SK-N-MC (cell line): Measurements from ENCODE around the gene RXRB.

ENCODE experiments used
- EZH2 ChIP-seq: fragments of 200-600 bp; sonication (generic); IDR thresholded peaks from one replicate; pipeline ENCODE4 v1.6.1; 2017; ENCODE audit warnings: antibody characterized with exemption
- FOXP2 ChIP-seq: optimal IDR thresholded peaks from 2 replicates; pipeline ENCODE3; 2011; ENCODE audit warnings: mild to moderate bottlenecking, moderate library complexity; ENCODE audit not compliant: insufficient read depth; ENCODE audit errors: extremely low read length, control extremely low read depth
- POLR2AphosphoS5 ChIP-seq: IDR thresholded peaks from 2 replicates; pipeline ENCODE4 v1.6.1; 2012; ENCODE audit warnings: mild to moderate bottlenecking, low read depth, low read length, borderline replicate concordance

DNA sequence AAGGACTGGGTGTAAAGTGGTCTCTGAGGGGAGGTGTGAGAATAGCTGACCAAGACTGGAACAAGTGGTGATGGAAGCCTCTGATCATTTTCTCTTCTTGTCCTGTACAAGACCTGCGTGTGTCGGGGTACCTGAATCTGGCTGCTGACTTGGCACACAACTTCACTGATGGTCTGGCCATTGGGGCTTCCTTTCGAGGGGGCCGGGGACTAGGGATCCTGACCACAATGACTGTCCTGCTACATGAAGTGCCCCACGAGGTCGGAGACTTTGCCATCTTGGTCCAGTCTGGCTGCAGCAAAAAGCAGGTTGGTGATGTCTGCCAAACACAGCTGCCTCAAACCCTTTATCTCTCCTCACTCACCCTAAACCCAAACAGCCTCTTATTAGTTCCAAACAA is 2.3 kb upstream of the RXRB start:
- TF ChIP-seq EZH2: no peak
- TF ChIP-seq FOXP2: no peak
- TF ChIP-seq POLR2AphosphoS5: no peak
